HS-5 (cell line): Measurements from ENCODE around the gene FAM153A.
"Not testable (repeated sequence)": the region's sequence is repeated elsewhere in the genome, so short reads cannot be mapped to it uniquely, and the experiment has no call there.

Experiments used
- DNase-seq: peaks from one replicate; pipeline ENCODE4 v3.0.0-alpha.2; 2012; ENCODE audit warnings: low read depth

The FAM153A gene

DNA sequence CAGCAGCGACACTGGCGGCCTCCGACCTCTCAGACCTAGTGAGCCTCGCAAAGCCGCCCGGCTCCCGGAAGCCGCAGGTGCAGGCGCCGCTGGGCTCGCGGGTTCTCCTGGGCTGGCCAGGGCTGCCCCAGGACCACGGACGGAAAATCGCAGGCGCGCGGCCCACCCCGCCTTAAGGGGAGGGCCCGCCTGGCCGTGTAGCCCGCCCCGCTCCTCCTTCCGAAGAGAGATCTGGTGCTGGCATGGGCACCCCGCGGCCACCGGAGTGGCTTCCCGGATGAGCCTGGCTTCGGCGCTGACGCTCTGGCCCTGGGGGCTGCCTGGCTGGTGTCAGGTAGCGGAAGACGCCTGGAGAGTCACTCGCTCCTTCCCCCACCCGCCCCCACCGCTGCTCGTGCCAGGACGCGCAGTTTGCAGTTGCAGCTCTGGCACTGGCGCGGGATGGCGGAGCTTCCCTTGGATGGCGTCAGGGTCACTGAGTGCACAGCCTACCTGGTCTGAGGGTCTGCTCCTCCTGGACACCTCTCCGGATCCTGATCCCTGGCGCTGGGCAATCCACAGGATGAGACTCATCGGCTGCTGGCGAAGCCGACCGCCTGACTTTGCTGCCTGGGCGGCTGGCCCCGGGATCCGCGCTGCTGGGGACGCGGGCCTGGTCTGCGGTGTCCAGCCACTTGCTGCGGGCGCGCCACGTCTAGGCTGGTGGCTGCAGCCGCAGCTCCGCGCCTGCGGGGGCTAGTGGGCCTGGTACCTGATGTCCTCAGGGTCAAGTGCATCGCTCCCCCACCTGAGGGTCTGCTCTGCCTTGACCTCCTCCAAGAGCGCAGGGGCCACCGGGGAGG, at the start of gene FAM153A:
Gene FAM153A, minus strand, starts transcription at position 108 of the 842 bp plus-strand sequence.
- DNase-seq, result not testable (repeated sequence)

DNA sequence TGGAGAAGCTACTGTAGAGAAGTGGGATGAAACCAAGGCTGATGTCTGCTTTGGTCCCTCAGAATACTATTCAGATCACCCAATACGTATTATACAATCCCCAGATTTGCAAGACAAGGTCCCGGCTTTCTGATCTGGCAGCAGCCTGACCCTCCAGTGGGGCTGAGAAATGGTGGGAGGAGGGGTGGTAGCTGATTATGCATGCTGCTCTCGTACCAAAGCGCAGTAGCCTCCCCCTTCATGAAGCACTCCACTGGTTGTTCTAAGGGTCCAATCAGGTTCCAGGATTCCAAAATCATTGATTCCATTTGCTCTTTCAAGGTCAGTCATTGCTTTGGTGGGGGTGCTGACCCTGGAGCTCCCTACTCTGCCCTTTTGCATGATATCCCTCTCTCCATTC, 49.6 kb upstream of the FAM153A start:
- not testable (repeated sequence) for DNase-seq

DNA sequence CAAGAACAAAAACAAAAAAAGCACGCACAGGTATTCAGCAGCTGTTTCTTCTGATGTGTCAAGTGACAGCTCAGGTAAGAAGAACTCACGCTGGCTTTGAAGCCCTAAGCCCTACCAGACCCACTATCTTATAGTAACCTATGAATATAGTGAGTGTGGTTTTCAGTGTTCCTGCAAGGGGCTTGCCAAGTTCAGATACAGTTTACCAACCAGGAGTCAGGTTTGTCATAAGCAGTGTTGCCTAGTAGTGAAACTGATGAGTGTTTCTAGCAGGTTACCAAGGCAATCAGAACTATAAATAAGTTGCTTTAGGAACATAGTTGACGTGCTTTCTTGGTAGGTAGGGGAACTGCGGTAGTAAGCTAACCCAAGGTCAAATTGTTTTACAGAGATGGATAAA, 43.4 kb upstream of the FAM153A start:
- DNase-seq, result not testable (repeated sequence)

DNA sequence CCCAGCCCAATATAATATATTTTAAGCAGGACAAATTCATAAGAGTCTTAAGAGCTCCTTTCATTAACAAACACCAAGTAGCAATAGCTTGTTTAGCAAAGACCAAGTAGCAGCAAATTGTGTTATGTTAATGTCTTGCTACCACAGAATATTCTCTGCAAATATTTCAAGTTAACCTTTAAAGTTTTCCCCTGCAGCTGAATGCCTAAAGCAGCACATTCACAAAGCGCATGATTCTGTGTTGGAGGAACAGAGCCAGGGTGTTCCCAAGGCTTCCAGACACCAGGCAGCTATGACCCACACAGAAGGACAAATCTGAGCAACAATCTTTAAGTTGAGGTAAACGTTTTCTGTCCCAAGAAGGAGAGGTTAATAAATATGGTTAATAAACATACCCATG, 42.1 kb upstream of the FAM153A start:
- not testable (repeated sequence) for DNase-seq

DNA sequence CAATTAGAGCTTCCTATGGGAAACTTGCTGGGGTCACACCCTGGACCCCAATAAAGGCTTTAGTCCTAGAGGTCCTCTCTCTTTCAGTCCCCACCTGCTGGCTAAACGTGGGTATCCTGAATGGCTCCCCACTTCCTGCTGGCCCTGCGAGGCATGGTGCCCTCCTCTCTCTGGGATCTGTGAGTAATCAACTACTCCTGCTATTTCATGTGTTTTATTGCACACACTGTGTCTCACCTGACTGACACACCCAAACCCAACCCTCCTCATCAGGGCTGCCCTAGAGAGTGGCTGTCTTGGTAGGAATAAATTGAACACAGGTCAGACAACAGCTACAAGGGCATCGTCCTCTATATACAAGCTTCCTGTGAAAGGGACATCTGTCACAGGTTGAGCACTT, 39.8 kb upstream of the FAM153A start:
- not testable (repeated sequence) for DNase-seq

DNA sequence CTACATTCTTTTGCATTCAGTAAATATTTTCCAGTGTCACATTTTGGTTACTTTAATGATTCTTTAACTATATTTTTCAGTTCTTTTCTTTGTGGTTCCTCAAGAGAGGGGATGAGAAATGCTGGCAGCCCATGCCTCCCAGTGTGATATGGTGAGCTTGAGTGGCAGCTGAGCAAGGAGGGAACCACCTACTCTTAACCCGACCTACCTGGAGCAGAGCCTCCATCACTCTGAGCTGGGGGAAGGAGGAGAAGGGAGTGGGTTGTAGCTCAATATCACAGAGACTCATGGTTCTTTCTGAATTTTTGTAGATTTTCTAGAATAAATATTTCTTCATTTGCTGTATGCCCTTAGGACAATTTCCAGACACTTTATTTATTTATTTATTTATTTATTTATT, 37.0 kb upstream of the FAM153A start:
- DNase-seq, result not testable (repeated sequence)

DNA sequence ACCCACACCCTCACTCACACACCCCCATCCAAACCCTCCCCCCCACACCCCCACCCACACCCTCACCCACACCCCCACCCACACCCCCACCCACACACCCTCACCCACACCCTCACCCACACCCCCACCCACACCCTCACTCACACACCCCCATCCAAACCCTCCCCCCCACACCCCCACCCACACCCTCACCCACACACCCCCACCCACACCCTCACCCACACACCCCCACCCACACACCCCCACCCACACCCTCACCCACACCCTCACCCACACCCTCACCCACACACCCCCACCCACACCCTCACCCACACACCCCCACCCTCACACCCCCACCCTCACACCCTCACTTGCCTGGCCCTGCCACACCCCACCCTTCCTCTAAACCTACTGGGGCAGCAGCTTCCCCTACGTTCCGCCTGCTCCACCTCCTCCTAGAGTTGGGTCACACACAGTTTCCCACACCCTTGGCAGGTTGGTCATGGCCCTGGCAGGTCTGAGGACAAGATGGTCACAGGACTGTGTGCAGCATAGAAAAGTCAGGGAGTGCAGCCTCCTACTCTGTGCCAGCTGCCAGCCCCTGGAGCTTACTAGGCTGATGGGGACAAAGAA, 30.2 kb upstream of the FAM153A start:
- DNase-seq, result not testable (repeated sequence)

DNA sequence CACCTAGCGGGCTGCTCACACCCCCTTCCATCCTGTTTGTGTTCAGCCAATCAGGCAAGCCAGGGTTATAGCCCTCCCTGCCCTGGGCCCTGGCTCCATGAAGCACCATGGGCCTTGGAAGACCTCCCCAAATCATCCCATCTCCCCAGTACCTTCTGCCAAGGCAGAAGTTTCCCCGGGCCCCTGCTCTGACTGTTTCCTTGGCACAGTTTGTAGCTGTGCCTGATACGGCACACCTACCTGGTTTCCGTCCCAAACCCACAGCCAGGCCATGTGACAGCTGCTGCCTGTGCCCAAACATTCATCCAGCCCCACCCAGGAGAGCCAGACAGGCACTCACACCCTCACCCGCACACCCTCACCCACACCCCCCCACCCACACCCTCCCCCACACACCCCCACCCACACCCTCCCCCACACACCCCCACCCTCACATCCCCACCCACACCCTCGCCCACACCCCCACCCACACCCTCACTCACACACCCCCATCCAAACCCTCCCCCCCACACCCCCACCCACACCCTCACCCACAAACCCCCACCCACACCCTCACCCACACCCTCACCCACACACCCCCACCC, 29.6 kb upstream of the FAM153A start:
- DNase-seq, result not testable (repeated sequence)

DNA sequence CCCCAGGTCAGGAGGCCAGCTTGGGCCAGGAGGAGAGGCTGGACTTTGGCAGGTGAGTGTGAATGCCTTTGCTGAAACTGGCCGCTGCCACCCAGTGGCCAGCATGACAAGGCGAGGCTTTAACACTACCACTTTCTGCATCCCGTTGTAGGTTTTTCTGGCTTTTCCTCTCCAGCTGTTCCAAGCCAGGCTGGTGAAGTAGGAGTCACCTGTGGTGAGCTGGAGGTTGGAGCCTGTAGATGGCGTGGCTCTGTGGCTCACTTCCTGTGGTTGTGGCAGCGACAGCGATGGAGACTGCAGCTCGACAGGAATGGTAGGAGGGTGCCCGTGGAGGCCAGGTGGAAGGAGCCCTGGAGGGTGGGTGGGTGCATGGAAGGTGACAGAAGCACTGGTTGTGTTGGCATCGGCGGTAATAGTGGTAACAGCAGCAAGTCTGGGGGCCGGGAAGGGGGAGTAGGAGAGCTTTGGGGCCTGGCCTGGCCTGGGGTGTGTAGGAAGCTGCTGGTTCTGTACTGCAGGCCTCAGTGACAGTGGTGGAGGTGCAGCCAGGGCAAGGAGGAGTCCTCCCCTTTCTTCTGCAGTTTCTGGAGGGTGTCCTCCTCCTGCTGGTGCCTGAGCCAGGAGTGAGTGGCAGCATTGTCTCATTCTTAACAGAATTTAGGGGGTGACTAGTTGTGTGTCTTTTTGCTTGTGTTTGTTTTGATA, 26.7 kb upstream of the FAM153A start:
- not testable (repeated sequence) for DNase-seq

DNA sequence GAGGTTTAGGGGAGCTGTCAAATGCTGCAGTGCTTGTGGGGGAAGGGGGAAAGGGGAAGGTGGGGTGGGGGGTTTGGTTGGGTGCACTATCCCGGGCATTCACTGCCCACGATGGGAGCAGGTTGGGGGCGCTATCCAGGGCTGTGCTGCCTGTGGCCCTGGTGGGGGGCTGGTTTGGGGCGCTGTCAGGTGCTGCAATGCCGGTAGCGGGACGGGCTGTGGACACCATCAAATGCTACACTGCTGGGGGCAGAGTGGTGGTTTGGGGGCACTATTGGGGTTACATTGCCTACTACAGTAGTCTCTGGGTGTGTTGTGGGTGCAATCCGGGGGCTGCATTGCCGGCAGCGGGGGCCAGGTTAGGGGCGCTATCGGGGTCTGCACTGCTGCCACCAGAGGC, 25.7 kb upstream of the FAM153A start:
- not testable (repeated sequence) for DNase-seq

DNA sequence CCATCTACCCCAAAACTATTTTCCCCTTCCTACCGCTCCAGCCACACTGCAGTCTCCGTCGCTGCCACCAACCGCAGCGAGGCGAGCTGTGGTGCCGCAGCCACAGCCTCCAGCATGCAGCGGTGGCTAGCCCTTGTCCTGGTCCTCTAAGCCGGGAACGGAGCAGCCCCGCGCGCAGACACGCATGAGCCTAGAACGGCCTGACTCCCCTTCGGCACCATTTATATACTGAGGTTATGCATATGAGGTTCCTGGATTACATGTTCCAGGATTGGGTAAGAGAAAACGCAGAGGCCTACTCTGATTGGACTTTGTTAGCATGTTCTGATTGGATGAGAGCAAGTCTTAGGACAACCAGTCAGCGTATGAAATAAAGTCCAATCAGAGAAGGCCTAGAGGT, 24.6 kb upstream of the FAM153A start:
- not testable (repeated sequence) for DNase-seq

DNA sequence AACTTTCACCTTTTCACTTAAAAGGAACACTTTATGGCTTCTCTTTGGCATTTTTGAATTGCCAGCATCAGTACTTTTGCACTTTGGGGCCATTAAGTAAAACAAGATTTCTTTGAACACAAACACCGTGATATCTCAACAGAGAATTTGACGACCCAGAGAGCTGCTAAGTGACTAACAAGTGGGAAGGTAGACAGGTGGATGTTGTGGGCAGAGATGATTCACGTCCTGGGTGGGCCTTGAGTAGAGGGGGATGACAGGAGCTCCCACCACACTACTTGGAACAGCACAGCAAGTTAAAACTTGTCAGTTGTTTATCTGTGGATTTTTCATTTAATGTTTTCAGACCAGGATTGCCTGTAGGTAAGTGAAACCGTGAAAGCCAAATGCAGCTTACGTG, 18.7 kb upstream of the FAM153A start:
- DNase-seq, result not testable (repeated sequence)

DNA sequence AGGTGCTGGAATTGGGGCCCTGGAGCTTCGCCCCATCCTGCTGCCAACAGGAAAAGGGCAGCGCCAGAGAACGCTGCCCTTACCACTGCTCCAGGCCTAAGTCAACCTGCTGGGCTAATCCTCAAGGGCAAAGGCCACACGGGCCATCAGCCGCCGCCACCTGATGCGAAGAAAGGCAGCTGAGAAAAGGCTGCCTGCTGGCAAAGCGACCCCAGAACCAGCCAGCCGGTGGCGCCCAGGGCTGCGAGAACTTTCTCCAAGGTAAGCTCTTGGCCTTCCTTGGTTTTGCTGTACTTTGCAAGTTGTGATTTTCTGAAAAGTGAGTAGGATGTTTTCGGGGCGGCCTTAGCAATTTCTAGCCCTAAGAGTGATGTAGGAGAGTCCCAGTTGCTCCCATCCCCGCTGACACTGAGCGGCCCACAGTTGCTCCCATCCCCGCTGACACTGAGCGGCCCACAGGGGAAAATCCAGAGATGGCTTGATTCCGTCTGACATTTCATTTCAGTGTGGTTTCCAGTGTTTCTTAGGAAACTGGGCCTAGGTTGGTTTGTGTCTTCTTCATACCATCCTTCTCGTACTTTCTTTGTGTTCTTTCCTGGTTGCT, 15.6 kb upstream of the FAM153A start:
- DNase-seq, result not testable (repeated sequence)

DNA sequence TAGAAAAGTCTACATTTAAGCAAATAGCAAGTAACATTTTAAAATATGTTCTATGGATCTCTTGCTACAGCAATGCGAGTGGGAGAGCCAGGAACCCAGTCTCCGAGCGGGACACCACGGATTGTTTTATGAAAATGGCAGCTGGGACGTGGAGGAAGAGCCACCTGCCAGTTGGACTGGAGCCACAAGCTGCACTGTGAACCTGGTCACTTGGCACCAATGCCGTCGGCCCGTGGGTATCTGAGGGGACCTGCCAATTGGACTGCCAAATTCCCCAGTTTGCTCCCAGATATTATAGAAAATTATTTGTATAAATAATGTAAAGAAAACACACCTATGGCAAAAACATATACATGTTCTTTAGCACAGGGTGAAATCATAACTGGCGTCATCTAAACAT, 10.6 kb upstream of the FAM153A start:
- not testable (repeated sequence) for DNase-seq

DNA sequence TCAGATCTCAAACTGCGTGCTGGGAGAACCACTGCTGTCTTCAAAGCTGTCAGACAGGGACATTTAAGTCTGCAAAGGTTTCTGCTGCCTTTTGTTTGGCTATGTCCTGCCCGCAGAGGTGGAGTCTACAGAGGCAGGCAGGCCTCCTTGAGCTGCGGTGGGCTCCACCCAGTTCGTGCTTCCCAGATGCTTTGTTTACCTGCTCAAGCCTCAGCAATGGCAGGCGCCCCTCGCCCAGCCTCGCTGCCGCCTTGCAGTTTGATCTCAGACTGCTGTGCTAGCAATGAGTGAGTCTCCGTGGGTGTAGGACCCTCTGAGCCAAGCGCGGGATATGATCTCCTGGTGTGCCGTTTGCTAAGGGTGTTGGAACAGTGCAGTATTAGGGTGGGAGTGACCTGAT, 8.9 kb upstream of the FAM153A start:
- DNase-seq, result not testable (repeated sequence)

DNA sequence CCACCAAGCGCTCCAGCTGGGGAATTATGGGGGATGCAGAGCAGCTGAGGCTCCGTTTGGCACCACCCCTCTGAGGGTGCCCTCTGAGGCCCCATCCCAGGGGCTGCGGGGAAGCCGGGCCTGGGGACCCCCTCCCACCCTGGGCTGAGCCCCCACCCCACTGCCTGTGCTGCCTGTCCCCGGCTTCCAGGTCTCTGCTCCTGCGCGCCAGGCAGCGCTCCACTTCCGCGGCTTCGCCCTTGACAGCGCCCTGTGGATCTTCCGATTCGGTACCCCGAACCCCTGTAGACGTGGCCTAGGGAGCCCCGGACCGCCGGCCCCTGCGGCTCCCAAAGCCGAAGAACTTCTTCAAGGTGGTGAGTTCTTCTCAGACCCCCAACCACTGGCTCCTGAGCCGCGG, 530 bp downstream of the FAM153A start:
- not testable (repeated sequence) for DNase-seq

DNA sequence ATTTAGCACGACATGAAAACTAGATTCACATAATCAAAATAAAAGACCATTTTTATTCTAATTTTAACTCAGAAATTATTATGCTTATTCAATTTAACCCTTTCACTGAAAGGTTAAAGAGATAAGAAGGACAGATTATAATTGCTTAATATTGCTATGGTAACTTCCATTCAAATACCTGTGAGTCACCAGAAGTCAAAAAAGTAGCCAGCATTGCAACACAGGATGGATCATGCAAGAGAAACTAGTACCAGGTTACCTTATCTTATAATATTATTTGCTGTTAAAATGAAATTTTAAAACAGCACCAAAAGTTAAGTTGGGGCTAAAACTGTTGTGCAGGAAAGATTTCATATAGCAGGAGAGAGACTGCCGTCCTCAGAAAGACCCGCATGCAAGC, 11.5 kb downstream of the FAM153A start:
- DNase-seq, result not testable (repeated sequence)

DNA sequence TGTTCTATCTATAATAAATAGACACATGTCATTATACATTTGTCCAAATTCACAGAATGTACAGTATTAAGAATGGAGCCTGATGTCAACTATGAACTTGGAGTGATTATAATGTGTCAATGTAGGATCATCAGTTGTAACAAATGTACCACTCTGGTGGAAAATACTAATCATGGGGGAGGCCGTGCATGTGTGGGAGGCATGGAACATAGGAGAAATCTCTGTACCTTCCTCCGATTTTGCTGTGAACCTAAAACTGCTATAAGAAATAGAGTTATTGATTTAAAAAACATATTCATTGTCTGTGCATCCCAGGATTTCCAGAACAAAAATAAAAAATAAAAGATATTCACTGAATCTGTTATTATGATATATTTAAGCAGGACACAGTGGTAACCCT, 12.1 kb downstream of the FAM153A start:
- not testable (repeated sequence) for DNase-seq

DNA sequence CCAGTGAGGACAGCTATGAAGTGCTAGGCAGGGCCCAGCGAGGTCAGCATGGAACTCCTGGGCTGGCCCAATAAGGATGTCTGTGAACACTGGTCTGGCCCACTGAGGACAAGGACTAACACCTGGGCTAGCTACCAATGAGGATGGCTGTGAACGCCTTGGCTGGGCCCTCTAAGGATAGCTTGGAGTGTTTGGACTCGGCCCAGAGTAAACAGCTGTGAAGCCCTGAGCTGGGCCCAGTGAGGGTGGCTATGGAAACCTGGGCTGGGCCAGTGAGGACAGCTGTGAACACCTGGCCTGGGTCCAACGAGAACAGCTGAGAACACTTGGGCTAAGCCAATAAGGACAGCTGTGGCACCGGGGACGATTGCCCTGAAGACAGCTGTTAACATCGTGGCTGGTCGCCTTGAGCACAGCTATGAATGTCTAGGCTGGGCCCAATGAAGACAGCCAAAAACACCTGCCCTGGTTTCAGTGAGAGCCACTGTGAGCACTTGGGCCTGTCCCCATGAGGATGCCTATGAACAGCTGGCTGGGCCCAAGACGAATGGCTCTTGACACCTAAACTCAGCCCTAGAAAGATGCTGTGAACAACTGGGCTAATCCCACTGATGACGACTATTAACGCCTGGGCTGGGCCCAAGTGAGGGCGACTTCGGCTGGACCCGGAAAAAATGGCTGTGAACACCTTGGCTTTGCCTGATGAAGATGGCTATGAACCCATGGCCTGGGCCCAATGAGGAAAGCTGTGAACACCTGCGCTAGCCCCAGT, 18.8 kb downstream of the FAM153A start:
- not testable (repeated sequence) for DNase-seq

DNA sequence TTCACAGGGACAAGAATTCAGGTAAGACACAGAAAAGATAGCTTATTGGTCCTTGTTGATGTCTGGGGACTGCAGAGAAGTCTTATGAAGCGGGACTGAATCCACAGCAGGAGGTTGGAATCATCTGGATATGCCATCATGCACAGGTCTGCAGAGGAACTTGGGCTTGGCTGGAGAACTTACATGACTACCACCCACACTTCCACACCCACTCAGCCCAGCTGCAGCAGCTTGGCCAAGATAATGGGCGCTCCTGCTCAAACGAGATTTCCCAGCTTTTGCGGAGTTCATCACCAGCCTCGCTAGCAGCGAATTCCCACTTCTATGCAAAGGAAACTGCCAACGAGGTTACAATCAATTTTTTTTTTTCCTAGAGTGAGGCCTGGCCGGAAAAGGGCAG, 21.7 kb downstream of the FAM153A start:
- not testable (repeated sequence) for DNase-seq

DNA sequence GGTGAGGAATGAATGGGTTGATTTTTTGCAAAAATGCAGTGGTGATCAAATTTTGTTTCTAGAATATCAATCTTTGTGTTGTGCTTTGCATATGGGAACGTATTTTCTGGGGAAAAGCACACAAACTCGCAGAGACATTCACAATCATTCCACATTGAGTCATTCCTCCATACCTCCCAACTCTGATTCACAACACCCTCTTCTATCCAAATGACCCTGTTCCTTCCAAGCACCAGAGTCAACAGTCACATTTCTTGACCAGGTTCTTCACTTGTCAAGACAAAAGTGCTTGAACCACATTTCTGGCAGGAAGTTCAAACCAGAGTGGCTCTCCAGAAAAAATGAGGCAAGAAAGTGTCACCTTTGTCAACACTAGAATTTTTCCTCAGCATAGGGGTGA, 35.3 kb downstream of the FAM153A start:
- DNase-seq, result not testable (repeated sequence)
